ENCODE results near the gene ATG10.

DNA sequence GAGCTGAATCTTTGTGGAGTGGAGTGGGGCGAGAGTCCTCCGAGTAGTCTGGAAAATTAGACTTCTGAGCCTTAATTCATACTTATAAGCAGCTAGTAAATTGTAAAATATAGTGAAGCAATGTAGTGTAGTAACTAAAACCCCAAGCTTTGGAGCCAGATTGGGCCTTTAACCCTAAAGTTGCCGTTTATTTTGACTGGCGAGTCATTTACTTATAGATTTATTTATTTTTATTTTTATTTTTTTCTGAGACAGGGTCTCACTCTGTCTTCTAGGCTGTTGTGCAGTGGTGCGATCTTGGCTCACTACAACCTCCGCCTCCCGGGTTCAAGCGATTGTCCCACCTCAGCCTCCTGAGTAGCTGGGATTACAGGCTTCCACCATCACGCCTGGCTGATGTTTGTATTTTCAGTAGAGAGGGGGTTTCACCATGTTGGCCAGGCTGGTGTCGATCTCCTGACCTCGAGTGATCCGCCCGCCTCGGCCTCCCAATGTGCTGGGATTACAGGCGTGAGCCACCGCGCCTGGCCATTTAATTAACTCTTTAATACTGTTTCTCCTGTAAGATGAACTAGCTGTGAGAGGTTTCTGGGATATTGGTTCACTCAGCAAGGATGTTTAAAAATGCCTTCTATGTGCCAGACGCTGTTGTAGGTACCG, 307.0 kb downstream of the ATG10 start:
- TF ChIP-seq, protein P1, sequence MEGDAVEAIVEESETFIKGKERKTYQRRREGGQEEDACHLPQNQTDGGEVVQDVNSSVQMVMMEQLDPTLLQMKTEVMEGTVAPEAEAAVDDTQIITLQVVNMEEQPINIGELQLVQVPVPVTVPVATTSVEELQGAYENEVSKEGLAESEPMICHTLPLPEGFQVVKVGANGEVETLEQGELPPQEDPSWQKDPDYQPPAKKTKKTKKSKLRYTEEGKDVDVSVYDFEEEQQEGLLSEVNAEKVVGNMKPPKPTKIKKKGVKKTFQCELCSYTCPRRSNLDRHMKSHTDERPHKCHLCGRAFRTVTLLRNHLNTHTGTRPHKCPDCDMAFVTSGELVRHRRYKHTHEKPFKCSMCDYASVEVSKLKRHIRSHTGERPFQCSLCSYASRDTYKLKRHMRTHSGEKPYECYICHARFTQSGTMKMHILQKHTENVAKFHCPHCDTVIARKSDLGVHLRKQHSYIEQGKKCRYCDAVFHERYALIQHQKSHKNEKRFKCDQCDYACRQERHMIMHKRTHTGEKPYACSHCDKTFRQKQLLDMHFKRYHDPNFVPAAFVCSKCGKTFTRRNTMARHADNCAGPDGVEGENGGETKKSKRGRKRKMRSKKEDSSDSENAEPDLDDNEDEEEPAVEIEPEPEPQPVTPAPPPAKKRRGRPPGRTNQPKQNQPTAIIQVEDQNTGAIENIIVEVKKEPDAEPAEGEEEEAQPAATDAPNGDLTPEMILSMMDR (conservative IDR thresholded peaks at IDR 0.05; ENCODE audit: low read depth in 2 of 2), result no peak
- TF ChIP-seq POLR2AphosphoS5 (IDR thresholded peaks at IDR 0.05; ENCODE audit: low read depth) (no peak), REST (IDR thresholded peaks at IDR 0.05; ENCODE audit: unreplicated experiment) (no peak), EZH2 (IDR thresholded peaks at IDR 0.05; ENCODE audit: low read depth, unreplicated experiment) (no peak), JUNB (IDR thresholded peaks at IDR 0.05; ENCODE audit: unreplicated experiment) (no peak), EZH2phosphoT487 (IDR thresholded peaks at IDR 0.05; ENCODE audit: unreplicated experiment) (no peak), ZNF114 (CRISPR knock-in tag; IDR thresholded peaks at IDR 0.05) (no peak)
